PC-9 (cell line): ENCODE data around the gene PTGES3L.

ENCODE experiments used
- EZH2 ChIP-seq: fragments of 200-600 bp; sonication (generic); IDR thresholded peaks from 2 replicates; pipeline ENCODE4 v1.8.0; 2017; ENCODE audit warnings: antibody characterized with exemption, low read depth
- TF ChIP-seq, protein P1 (sequence below): fragments of 200-600 bp; sonication (generic); conservative IDR thresholded peaks from 2 replicates; pipeline ENCODE4 v1.6.1; 2017; ENCODE audit warnings: mixed run types, antibody characterized with exemption, mild to moderate bottlenecking, moderate library complexity

GRCh38 chr17:43026595-43026994 is 46.7 kb upstream of the PTGES3L start:
- TF ChIP-seq, protein P1, sequence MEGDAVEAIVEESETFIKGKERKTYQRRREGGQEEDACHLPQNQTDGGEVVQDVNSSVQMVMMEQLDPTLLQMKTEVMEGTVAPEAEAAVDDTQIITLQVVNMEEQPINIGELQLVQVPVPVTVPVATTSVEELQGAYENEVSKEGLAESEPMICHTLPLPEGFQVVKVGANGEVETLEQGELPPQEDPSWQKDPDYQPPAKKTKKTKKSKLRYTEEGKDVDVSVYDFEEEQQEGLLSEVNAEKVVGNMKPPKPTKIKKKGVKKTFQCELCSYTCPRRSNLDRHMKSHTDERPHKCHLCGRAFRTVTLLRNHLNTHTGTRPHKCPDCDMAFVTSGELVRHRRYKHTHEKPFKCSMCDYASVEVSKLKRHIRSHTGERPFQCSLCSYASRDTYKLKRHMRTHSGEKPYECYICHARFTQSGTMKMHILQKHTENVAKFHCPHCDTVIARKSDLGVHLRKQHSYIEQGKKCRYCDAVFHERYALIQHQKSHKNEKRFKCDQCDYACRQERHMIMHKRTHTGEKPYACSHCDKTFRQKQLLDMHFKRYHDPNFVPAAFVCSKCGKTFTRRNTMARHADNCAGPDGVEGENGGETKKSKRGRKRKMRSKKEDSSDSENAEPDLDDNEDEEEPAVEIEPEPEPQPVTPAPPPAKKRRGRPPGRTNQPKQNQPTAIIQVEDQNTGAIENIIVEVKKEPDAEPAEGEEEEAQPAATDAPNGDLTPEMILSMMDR: no peak
- TF ChIP-seq EZH2: no peak
